Measurements from ENCODE around the gene NAALADL2. TPM values are rescaled to one million over a fixed set of nuclear protein-coding genes. Genes with fewer than 3 reads are reported as not detected.
"Not testable (repeated sequence)": the region's sequence is repeated elsewhere in the genome, so short reads cannot be mapped to it uniquely, and the experiment has no call there.

The NAALADL2 gene
- total and polyA plus RNA-seq, 4 donors = 0.28 to 4.6 (median 3.1) TPM

- Histone ChIP-seq H3K27me3 (ENCODE audit: control insufficient read depth in 4 of 4, insufficient read depth in 4 of 4, low read length in 3 of 4) (no peaks in the 10 kb centered on the region), H3K9me3 (ENCODE audit: control insufficient read depth in 4 of 4, low read length in 3 of 4) (no peaks in the 10 kb centered on the region), H3K27ac (ENCODE audit: low read depth in 1 of 2, low read length in 2 of 2) (no peak overlapping the region), H3K4me1 (ENCODE audit: control insufficient read depth in 4 of 4, insufficient read depth in 4 of 4, low read length in 3 of 4) (no peaks in the 10 kb centered on the region), H3K36me3 (ENCODE audit: control insufficient read depth in 4 of 4, insufficient read depth in 3 of 4, low read depth in 1 of 4, low read length in 3 of 4) (no peaks in the 10 kb centered on the region), H3K4me3 (ENCODE audit: low read depth in 1 of 3, low read length in 3 of 3) (no peak overlapping the region), H3K9ac (ENCODE audit: low read depth in 1 of 2, low read length in 2 of 2) (no peak overlapping the region)
- no peak for DNase-seq (ENCODE audit: low spot score)
- TF ChIP-seq EGR1 (IDR thresholded peaks at IDR 0.05; ENCODE audit: low read depth in 2 of 2) = no peak
- TF ChIP-seq ZBTB33 (IDR thresholded peaks at IDR 0.05) = no peak
- TF ChIP-seq HNF4A (conservative IDR thresholded peaks at IDR 0.05) = no peak
- no peak for TF ChIP-seq TAF1 (conservative IDR thresholded peaks at IDR 0.05)
- TF ChIP-seq HNF4G (IDR thresholded peaks at IDR 0.05) = no peak
- TF ChIP-seq YY1 (IDR thresholded peaks at IDR 0.05) = no peak
- TF ChIP-seq GABPA (IDR thresholded peaks at IDR 0.05 in 1 of 2, conservative IDR thresholded peaks at IDR 0.05 in 1 of 2) = no peak
- no peak for TF ChIP-seq REST (IDR thresholded peaks at IDR 0.05)
- no peak for TF ChIP-seq NR2F2 (IDR thresholded peaks at IDR 0.05)
- no peak for TF ChIP-seq SP1 (IDR thresholded peaks at IDR 0.05)
- TF ChIP-seq FOXA1 (IDR thresholded peaks at IDR 0.05) = no peak
Measured at GRCh38 chr3:175082631-175083030, 223.5 kb downstream of the NAALADL2 start.

GRCh38 chr3:175087128-175087527 is 228.0 kb downstream of the NAALADL2 start:
- not testable (repeated sequence) for H3K36me3 ChIP-seq (ENCODE audit: control insufficient read depth in 4 of 4, insufficient read depth in 3 of 4, low read depth in 1 of 4, low read length in 3 of 4); DNase-seq (ENCODE audit: low spot score); H3K9me3 ChIP-seq (ENCODE audit: control insufficient read depth in 4 of 4, low read length in 3 of 4); H3K4me3 ChIP-seq (ENCODE audit: low read depth in 1 of 3, low read length in 3 of 3); H3K27ac ChIP-seq (ENCODE audit: low read depth in 1 of 2, low read length in 2 of 2); H3K9ac ChIP-seq (ENCODE audit: low read depth in 1 of 2, low read length in 2 of 2); H3K27me3 ChIP-seq (ENCODE audit: control insufficient read depth in 4 of 4, insufficient read depth in 4 of 4, low read length in 3 of 4)
- H3K4me1 ChIP-seq (ENCODE audit: control insufficient read depth in 4 of 4, insufficient read depth in 4 of 4, low read length in 3 of 4) = peaks cover 0 to 13% (median 10%) of the 10 kb centered on the region in 4 donors
- 96% methylated on average over 19 of the region's 19 CpGs for WGBS

- H3K9me3 ChIP-seq (ENCODE audit: control insufficient read depth in 4 of 4, low read length in 3 of 4) = no peaks in the 10 kb centered on the region
- WGBS = 46% methylated on average over 3 of the region's 3 CpGs
- TF ChIP-seq NR2F2 (IDR thresholded peaks at IDR 0.05) (no peak), CTCF (IDR thresholded peaks at IDR 0.05; ENCODE audit: low read depth, low read length, missing input control) (no peak), RAD21 (IDR thresholded peaks at IDR 0.05) (no peak), TAF1 (conservative IDR thresholded peaks at IDR 0.05) (no peak), YY1 (IDR thresholded peaks at IDR 0.05) (no peak), GABPA (IDR thresholded peaks at IDR 0.05 in 1 of 2, conservative IDR thresholded peaks at IDR 0.05 in 1 of 2) (no peak), ZBTB33 (IDR thresholded peaks at IDR 0.05) (no peak)
- H3K4me3 ChIP-seq (ENCODE audit: low read depth in 1 of 3, low read length in 3 of 3) = no peak overlapping the region
- H3K36me3 ChIP-seq (ENCODE audit: control insufficient read depth in 4 of 4, insufficient read depth in 3 of 4, low read depth in 1 of 4, low read length in 3 of 4) = no peaks in the 10 kb centered on the region
- DNase-seq (ENCODE audit: low spot score) = no peak
- peaks cover 0 to 14% (median 11%) of the 10 kb centered on the region in 4 donors for H3K4me1 ChIP-seq (ENCODE audit: control insufficient read depth in 4 of 4, insufficient read depth in 4 of 4, low read length in 3 of 4)
- peak overlapping the region in 1 of 2 donors; percentile 22 for H3K9ac ChIP-seq (ENCODE audit: low read depth in 1 of 2, low read length in 2 of 2)
- no peak overlapping the region for H3K27ac ChIP-seq (ENCODE audit: low read depth in 1 of 2, low read length in 2 of 2)
- no peaks in the 10 kb centered on the region for H3K27me3 ChIP-seq (ENCODE audit: control insufficient read depth in 4 of 4, insufficient read depth in 4 of 4, low read length in 3 of 4)
Measured at GRCh38 chr3:175088766-175089380, 229.7 kb downstream of the NAALADL2 start.

Measured in liver (tissue), 9 donors.